Prostate gland (tissue), 2 donors: ENCODE results near the gene UNC5B. TPM values are rescaled to one million over a fixed set of nuclear protein-coding genes. Genes with fewer than 3 reads are reported as not detected.

Experiments
- DNase-seq: peaks from one replicate; pipeline ENCODE4 v3.0.0-alpha.2; 2019; ENCODE audit warnings: low spot score
- H3K27ac ChIP-seq, 2 donors: fragments of 200-600 bp; sonication (generic); 2 replicates each; pipeline ENCODE4 v1.5.1; 2017 to 2019
- H3K27me3 ChIP-seq: fragments of 200-600 bp; sonication (generic); replicated peaks from 2 replicates; pipeline ENCODE4 v1.5.1; 2019; ENCODE audit not compliant: insufficient read depth
- H3K36me3 ChIP-seq, 2 donors: fragments of 200-600 bp; sonication (generic); 1 replicate in 1 of 2; 2 replicates in 1 of 2; pipeline versions ENCODE4 v1.5.1 to v1.8.1; 2017 to 2019
- H3K4me1 ChIP-seq: fragments of 200-600 bp; sonication (generic); replicated peaks from 2 replicates; pipeline ENCODE4 v1.5.1; 2019
- H3K4me3 ChIP-seq, 2 donors: fragments of 200-600 bp; sonication (generic); 2 replicates each; pipeline ENCODE4 v1.5.1; 2017 to 2019
- H3K9me3 ChIP-seq: fragments of 200-600 bp; sonication (generic); 2 replicates; pipeline ENCODE4 v1.5.1; 2017
- CTCF ChIP-seq, 4 experiments: fragments of 200-600 bp in 2 of 4; fragments of 450-650 bp in 2 of 4; sonication (generic) in 2 of 4; IDR thresholded peaks; 1 replicate in 3 of 4; 2 replicates in 1 of 4; pipeline ENCODE4 v1.5.1; 2016 to 2019; ENCODE audit warnings: antibody characterized with exemption in 4 of 4, mild to moderate bottlenecking in 2 of 4, moderate library complexity in 2 of 4
- POLR2A ChIP-seq: fragments of 450-650 bp; IDR thresholded peaks from one replicate; pipeline ENCODE4 v1.6.1; 2016; ENCODE audit warnings: antibody characterized with exemption, mild to moderate bottlenecking
- POLR2AphosphoS5 ChIP-seq: sonication (generic); formaldehyde crosslinking; IDR thresholded peaks from one replicate; pipeline ENCODE4 v1.6.1; 2017; ENCODE audit warnings: antibody characterized with exemption
- whole genome bisulfite sequencing: methylation state at CpG from one replicate; pipeline ENCODE4 v1.1.5; 2018; 5-methylcytosine and 5-hydroxymethylcytosine counted together
- intact Hi-C: fragments of 100-400 bp; cut with DNase I; formaldehyde crosslinking; loops from one replicate; pipeline ENCODE4 v1.14.2; 2022
- total RNA-seq, 2 donors: library from RNA; depleted of rRNA; stranded (reverse); fragments of >200 nt; gene quantifications; one replicate each; pipeline ENCODE4 v1.1.0, GENCODE V29; 2016

UNC5B gene
- total RNA-seq, 2 donors from 2014 or later: 12.8 to 58.4 TPM

- Histone ChIP-seq H3K4me3 (no peak overlapping the region), H3K27me3 (no peaks in the 10 kb centered on the region), H3K4me1 (peaks cover 5% of the 10 kb centered on the region), H3K9me3 (no peaks in the 10 kb centered on the region), H3K27ac (no peak overlapping the region), H3K36me3 (no peaks in the 10 kb centered on the region)
- whole genome bisulfite sequencing: 76% methylated on average over 1 of the region's 1 CpG
- intact Hi-C loops: no loop called here
- no peak for DNase-seq
- TF ChIP-seq CTCF (IDR thresholded peaks at IDR 0.05) (no peak), POLR2A (no peak), POLR2AphosphoS5 (no peak)
Measured at GRCh38 chr10:71230656-71231025, 18.3 kb downstream of the UNC5B start.

GRCh38 chr10:71231206-71231605, 18.8 kb downstream of the UNC5B start:
- no peak for TF ChIP-seq CTCF (IDR thresholded peaks at IDR 0.05)
- TF ChIP-seq POLR2A: no peak
- TF ChIP-seq POLR2AphosphoS5: no peak
- no peak for DNase-seq
- no peaks in the 10 kb centered on the region for H3K27me3 ChIP-seq
- H3K27ac ChIP-seq: no peak overlapping the region
- H3K36me3 ChIP-seq: no peaks in the 10 kb centered on the region
- H3K4me3 ChIP-seq: no peak overlapping the region
- H3K9me3 ChIP-seq: no peaks in the 10 kb centered on the region
- H3K4me1 ChIP-seq: peaks cover 5% of the 10 kb centered on the region
- intact Hi-C loops: no loop called here
- WGBS: 88% methylated on average over 11 of the region's 11 CpGs

- 26% methylated on average over 13 of the region's 13 CpGs for WGBS
- H3K27me3 ChIP-seq: no peaks in the 10 kb centered on the region
- peaks cover 11% of the 10 kb centered on the region for H3K4me1 ChIP-seq
- H3K9me3 ChIP-seq: no peaks in the 10 kb centered on the region
- no peak overlapping the region for H3K4me3 ChIP-seq
- peak; percentile 84 for DNase-seq
- intact Hi-C loops: no loop called here
- TF ChIP-seq POLR2AphosphoS5 (peak; percentile 77), POLR2A (peak; percentile 29), CTCF (IDR thresholded peaks at IDR 0.05) (no peak)
- H3K27ac ChIP-seq: no peak overlapping the region
- no peaks in the 10 kb centered on the region for H3K36me3 ChIP-seq
Measured at GRCh38 chr10:71232089-71232998, 20.0 kb downstream of the UNC5B start.

GRCh38 chr10:71233482-71233892, 21.1 kb downstream of the UNC5B start:
- no peaks in the 10 kb centered on the region for H3K36me3 ChIP-seq
- intact Hi-C loops: no loop called here
- no peak overlapping the region for H3K27ac ChIP-seq
- 64% methylated on average over 3 of the region's 3 CpGs for WGBS
- TF ChIP-seq CTCF (IDR thresholded peaks at IDR 0.05) (no peak), POLR2AphosphoS5 (no peak), POLR2A (no peak)
- H3K4me3 ChIP-seq: no peak overlapping the region
- H3K9me3 ChIP-seq: no peaks in the 10 kb centered on the region
- DNase-seq: no peak
- peaks cover 11% of the 10 kb centered on the region for H3K4me1 ChIP-seq
- H3K27me3 ChIP-seq: no peaks in the 10 kb centered on the region
